Progenitor cell of endocrine pancreas (in vitro differentiated cells): Measurements from ENCODE around the gene CEP70. TPM values are rescaled to one million over a fixed set of nuclear protein-coding genes. Genes with fewer than 3 reads are reported as not detected.

Experiments used
- DNase-seq: peaks from one replicate; pipeline ENCODE4 v3.0.0; 2021; ENCODE audit warnings: low spot score; ENCODE audit not compliant: unreplicated experiment
- H3K27ac Mint-ChIP-seq: 2 replicates; pipeline ENCODE4 v1.8.0; 2021; ENCODE audit warnings: mild to moderate bottlenecking, moderate library complexity, mixed read lengths
- H3K27me3 Mint-ChIP-seq: 2 replicates; pipeline ENCODE4 v1.8.0; 2021; ENCODE audit warnings: mixed read lengths
- H3K36me3 Mint-ChIP-seq: 2 replicates; pipeline ENCODE4 v1.8.0; 2022; ENCODE audit warnings: mixed read lengths; ENCODE audit not compliant: insufficient read depth
- H3K4me1 Mint-ChIP-seq: 2 replicates; pipeline ENCODE4 v1.8.0; 2021; ENCODE audit warnings: low read depth, mixed read lengths
- H3K4me3 Mint-ChIP-seq: 2 replicates; pipeline ENCODE4 v1.8.0; 2021; ENCODE audit warnings: low read depth, mild to moderate bottlenecking, moderate library complexity, mixed read lengths
- H3K9me3 Mint-ChIP-seq: 2 replicates; pipeline ENCODE4 v1.8.0; 2021; ENCODE audit warnings: low read depth, mixed read lengths
- long read RNA-seq: library from polyadenylated mRNA; unstranded; transcript quantifications from one replicate; pipeline ENCODE4 v2.0.0, GENCODE V29; 2020
- total RNA-seq: library from RNA; stranded (reverse); gene quantifications from 2 replicates; pipeline ENCODE4 v1.2.1, GENCODE V29; 2021
- TF ChIP-seq, protein P1 (sequence below): fragments of 200-600 bp; sonication (generic); IDR thresholded peaks from one replicate; pipeline ENCODE4 v1.5.0; 2021; ENCODE audit warnings: antibody characterized with exemption, mild to moderate bottlenecking; ENCODE audit not compliant: unreplicated experiment

The CEP70 gene, protein sequence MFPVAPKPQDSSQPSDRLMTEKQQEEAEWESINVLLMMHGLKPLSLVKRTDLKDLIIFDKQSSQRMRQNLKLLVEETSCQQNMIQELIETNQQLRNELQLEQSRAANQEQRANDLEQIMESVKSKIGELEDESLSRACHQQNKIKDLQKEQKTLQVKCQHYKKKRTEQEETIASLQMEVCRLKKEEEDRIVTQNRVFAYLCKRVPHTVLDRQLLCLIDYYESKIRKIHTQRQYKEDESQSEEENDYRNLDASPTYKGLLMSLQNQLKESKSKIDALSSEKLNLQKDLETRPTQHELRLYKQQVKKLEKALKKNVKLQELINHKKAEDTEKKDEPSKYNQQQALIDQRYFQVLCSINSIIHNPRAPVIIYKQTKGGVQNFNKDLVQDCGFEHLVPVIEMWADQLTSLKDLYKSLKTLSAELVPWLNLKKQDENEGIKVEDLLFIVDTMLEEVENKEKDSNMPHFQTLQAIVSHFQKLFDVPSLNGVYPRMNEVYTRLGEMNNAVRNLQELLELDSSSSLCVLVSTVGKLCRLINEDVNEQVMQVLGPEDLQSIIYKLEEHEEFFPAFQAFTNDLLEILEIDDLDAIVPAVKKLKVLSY
- total RNA-seq = 55.7 and 61.9 TPM in 2 replicates
- long read RNA-seq, transcript CEP70-211 (18 exons, 1,993 nt) = minor isoform, 60 of 303 reads
- long read RNA-seq, transcript CEP70-201 (18 exons, 2,732 nt) = major isoform, 71 of 303 reads
- long read RNA-seq, partial matches to known transcripts = 90 of 303 reads
- long read RNA-seq, other reads (novel, unspliced or antisense) = 73 of 303 reads

DNA sequence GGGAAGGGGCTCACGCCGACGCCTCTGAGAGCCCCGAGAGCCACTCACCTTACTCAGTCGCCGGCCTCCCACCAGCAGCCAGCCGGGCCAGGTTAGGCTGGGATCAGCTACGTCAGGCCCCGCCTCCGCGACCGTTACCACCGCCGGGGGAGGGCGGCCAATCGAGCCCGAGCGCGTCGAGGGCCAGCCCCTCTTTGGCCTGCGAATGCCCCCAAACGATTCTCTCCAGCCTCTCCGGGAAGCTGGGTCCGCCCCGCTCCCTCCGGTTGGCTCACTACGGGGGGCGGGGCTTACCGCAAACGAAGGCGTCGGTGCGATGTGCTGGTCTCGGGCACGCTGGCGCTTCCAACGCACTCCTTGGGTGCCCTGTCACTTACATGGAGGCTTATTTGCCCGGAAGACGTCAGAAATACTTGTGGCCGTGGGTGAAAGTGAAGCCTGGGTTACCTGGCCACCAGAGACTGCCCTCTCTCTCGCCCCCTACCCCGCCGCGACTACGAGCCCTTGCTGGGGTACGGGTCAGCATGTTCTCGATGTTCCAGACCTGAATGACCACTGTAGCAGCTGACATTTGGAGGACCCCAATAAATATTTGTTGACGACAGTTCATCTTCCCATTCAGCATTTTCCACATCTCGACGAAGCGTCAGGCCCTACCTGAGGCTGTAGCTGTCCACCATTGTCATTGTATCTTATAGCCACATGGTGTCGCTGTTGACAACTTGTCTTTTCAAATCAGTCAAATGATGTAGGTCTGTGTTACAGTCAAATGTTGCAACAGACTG lies at the start of gene CEP70:
Gene CEP70 (minus strand): TSS at position 111 of the 785 bp plus-strand sequence. CDS start 21,333 bp downstream, outside the sequence.
- TF ChIP-seq, protein P1, sequence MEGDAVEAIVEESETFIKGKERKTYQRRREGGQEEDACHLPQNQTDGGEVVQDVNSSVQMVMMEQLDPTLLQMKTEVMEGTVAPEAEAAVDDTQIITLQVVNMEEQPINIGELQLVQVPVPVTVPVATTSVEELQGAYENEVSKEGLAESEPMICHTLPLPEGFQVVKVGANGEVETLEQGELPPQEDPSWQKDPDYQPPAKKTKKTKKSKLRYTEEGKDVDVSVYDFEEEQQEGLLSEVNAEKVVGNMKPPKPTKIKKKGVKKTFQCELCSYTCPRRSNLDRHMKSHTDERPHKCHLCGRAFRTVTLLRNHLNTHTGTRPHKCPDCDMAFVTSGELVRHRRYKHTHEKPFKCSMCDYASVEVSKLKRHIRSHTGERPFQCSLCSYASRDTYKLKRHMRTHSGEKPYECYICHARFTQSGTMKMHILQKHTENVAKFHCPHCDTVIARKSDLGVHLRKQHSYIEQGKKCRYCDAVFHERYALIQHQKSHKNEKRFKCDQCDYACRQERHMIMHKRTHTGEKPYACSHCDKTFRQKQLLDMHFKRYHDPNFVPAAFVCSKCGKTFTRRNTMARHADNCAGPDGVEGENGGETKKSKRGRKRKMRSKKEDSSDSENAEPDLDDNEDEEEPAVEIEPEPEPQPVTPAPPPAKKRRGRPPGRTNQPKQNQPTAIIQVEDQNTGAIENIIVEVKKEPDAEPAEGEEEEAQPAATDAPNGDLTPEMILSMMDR = peak; percentile 91
- Mint-ChIP-seq H3K36me3 (peaks cover 3% of the 10 kb centered on the region), H3K4me3 (peak within 1 kb of the TSS; percentile 96), H3K4me1 (peaks cover 9% of the 10 kb centered on the region), H3K27ac (peak within 1 kb of the TSS; percentile 99), H3K9me3 (no peaks in the 10 kb centered on the region), H3K27me3 (no peaks in the 10 kb centered on the region)
- peak; percentile 93 for DNase-seq

DNA sequence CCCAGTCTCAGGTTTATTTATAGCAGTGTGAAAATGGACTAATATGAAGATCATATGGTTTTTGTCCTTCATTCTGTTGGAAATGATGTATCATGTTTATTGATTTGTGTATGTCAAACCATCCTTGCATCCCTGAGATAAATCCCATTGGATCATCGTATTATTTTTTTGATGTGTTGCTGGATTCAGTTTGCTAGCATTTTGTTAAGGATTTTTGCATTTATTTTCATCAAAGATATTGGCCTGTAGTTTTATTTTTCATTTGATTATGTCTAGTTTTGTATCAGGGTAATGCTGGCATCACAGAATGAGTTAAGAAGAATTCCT lies 48.8 kb upstream of the CEP70 start:
- no peak for DNase-seq
- H3K27me3 Mint-ChIP-seq = no peaks in the 10 kb centered on the region
- TF ChIP-seq, protein P1 = no peak
- H3K36me3 Mint-ChIP-seq = peaks cover 46% of the 10 kb centered on the region
- H3K4me1 Mint-ChIP-seq = no peaks in the 10 kb centered on the region
- H3K27ac Mint-ChIP-seq = no peak overlapping the region
- H3K9me3 Mint-ChIP-seq = peaks cover 54% of the 10 kb centered on the region
- no peak overlapping the region for H3K4me3 Mint-ChIP-seq

DNA sequence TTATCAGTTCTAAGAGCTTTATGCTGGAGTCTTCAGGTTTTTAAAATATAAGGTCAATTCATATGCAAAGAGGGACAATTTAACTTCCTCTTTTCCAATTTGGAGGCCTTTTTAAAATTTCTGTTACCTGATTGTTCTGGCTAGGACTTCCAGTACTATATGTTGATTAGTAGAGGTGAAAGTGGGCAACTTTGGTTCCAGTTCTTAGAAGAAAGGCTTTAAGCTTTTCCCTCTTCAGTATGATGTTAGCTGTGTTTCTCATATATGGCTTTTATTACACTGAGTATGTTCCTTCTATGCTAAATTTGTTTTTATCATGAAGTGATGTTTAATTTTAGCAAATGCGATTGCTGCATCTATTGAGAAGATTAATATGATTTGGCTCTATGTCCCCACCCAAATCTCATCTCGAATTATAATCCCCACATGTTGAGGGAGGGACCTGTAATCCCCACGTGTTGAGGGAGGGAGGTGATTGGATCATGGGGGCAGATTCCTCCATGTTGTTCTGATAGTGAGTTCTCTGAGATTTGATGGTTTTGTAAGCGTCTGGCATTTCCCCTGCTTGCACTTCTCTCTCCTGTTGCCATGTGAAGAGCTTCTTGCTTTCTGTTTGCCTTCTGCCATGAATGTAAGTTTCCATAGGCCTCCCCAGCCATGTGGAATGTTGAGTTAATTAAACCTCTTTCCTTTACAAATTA lies 48.3 kb upstream of the CEP70 start:
- Mint-ChIP-seq H3K9me3 (peaks cover 52% of the 10 kb centered on the region), H3K27me3 (no peaks in the 10 kb centered on the region), H3K4me3 (no peak overlapping the region), H3K4me1 (no peaks in the 10 kb centered on the region), H3K27ac (peak overlapping the region; percentile 21), H3K36me3 (peaks cover 42% of the 10 kb centered on the region)
- TF ChIP-seq, protein P1 = no peak
- no peak for DNase-seq

DNA sequence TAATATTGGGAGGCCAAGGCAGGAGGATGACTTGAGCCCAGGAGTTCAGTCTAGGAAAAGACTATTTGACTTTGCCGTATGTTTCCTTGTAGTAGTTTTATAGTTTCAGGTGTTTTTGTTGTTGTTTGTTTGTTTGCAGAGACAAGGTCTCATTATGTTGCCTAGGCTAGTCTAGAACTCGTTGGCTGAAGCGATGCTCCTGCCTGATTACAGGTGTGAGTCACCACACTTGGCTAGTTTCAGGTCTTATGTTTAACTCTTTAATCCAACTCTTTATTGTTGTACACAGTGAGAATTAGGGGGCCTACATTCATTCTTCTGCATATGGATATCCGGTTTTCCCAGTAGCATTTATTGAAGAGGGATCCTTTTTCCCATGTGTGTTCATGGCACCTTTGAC lies 46.5 kb upstream of the CEP70 start:
- Mint-ChIP-seq H3K9me3 (peaks cover 41% of the 10 kb centered on the region), H3K36me3 (peaks cover 31% of the 10 kb centered on the region), H3K27me3 (no peaks in the 10 kb centered on the region), H3K27ac (no peak overlapping the region), H3K4me3 (no peak overlapping the region), H3K4me1 (no peaks in the 10 kb centered on the region)
- TF ChIP-seq, protein P1 = no peak
- no peak for DNase-seq
